Keratinocyte (primary cell): ENCODE results near the gene SCAI. TPM values are rescaled to one million over a fixed set of nuclear protein-coding genes. Genes with fewer than 3 reads are reported as not detected.

ENCODE experiments used
- DNase-seq: peaks from one replicate; pipeline ENCODE4 v3.0.0-alpha.2; 2011; ENCODE audit warnings: low read depth, missing footprints, low spot score
- FAIRE-seq: peaks from 2 replicates; lab custom pipeline; 2011; peaks lifted over from hg19 to GRCh38; lab: Jason Lieb, UNC
- H2AFZ ChIP-seq: 2 replicates; pipeline ENCODE4 v1.6.0; 2012; ENCODE audit warnings: low read length, control low read depth, inconsistent platforms; ENCODE audit not compliant: control insufficient read depth
- H3K27ac ChIP-seq: 2 replicates; pipeline ENCODE4 v1.5.1; 2011; ENCODE audit warnings: low read length; ENCODE audit not compliant: control insufficient read depth, insufficient read depth
- H3K27me3 ChIP-seq: 3 replicates; pipeline ENCODE4 v1.6.0; 2011; ENCODE audit warnings: low read length; ENCODE audit not compliant: control insufficient read depth, insufficient read depth; ENCODE audit errors: extremely low read depth
- H3K36me3 ChIP-seq, 2 experiments: 2 replicates in 1 of 2; 3 replicates in 1 of 2; pipeline ENCODE4 v1.5.1; 2011; ENCODE audit warnings: low read length in 2 of 2, mild to moderate bottlenecking in 1 of 2; ENCODE audit not compliant: control insufficient read depth in 2 of 2, insufficient read depth in 2 of 2; ENCODE audit errors: extremely low read depth in 1 of 2
- H3K4me1 ChIP-seq: 3 replicates; pipeline ENCODE4 v1.5.1; 2011; ENCODE audit warnings: low read length; ENCODE audit not compliant: control insufficient read depth, insufficient read depth; ENCODE audit errors: extremely low read depth
- H3K4me2 ChIP-seq: 3 replicates; pipeline ENCODE4 v1.6.0; 2011; ENCODE audit warnings: low read depth, low read length; ENCODE audit not compliant: control insufficient read depth, insufficient read depth; ENCODE audit errors: extremely low read depth
- H3K4me3 ChIP-seq, 3 experiments: fragments of 200-600 bp in 1 of 3; sonication (generic) in 1 of 3; 2 replicates in 2 of 3; 3 replicates in 1 of 3; pipeline ENCODE4 v1.5.1; 2011 to 2016; ENCODE audit warnings: low read length in 3 of 3, mild to moderate bottlenecking in 3 of 3, control low read depth in 2 of 3, inconsistent platforms in 1 of 3, low read depth in 1 of 3, mixed read lengths in 1 of 3, mixed run types in 1 of 3, moderate library complexity in 1 of 3; ENCODE audit not compliant: control insufficient read depth in 2 of 3, insufficient read depth in 2 of 3; ENCODE audit errors: extremely low read depth in 1 of 3
- H3K79me2 ChIP-seq: 2 replicates; pipeline ENCODE4 v1.6.0; 2012; ENCODE audit warnings: low read length; ENCODE audit not compliant: control insufficient read depth, insufficient read depth
- H3K9ac ChIP-seq: 3 replicates; pipeline ENCODE4 v1.6.0; 2011; ENCODE audit warnings: low read length; ENCODE audit not compliant: control insufficient read depth, insufficient read depth; ENCODE audit errors: extremely low read depth
- H3K9me1 ChIP-seq: 3 replicates; pipeline ENCODE4 v1.6.0; 2011; ENCODE audit warnings: low read length; ENCODE audit not compliant: control insufficient read depth, insufficient read depth; ENCODE audit errors: extremely low read depth
- H3K9me3 ChIP-seq: 2 replicates; pipeline ENCODE4 v1.5.1; 2012; ENCODE audit warnings: low read depth, low read length; ENCODE audit not compliant: control insufficient read depth
- H4K20me1 ChIP-seq: 3 replicates; pipeline ENCODE4 v1.6.0; 2011; ENCODE audit warnings: low read length; ENCODE audit not compliant: control insufficient read depth, insufficient read depth; ENCODE audit errors: extremely low read depth
- CTCF ChIP-seq, 3 experiments: IDR thresholded peaks in 1 of 3; conservative IDR thresholded peaks in 1 of 3; optimal IDR thresholded peaks in 1 of 3; 2 replicates in 2 of 3; 3 replicates in 1 of 3; pipeline versions ENCODE3 to v1.5.1; 2011; ENCODE audit warnings: low read length in 3 of 3, mild to moderate bottlenecking in 3 of 3, moderate library complexity in 2 of 3, control low read depth in 1 of 3, inconsistent platforms in 1 of 3; ENCODE audit not compliant: insufficient read depth in 2 of 3; ENCODE audit errors: extremely low read depth in 1 of 3
- EZH2 ChIP-seq: IDR thresholded peaks from one replicate; pipeline ENCODE4 v1.6.1; 2012; ENCODE audit warnings: inconsistent platforms, mild to moderate bottlenecking, low read length, moderate library complexity
- dilution Hi-C: fragments of 300-500 bp; cut with MboI; formaldehyde crosslinking; loops from one replicate; pipeline ENCODE4 v1.7.0; 2020; ENCODE audit warnings: low sequenced_read_pairs; ENCODE audit not compliant: extremely low pct_ligation_motif_present
- polyA plus RNA-seq, 5 experiments: library from polyadenylated mRNA; depleted of rRNA in 3 of 5; stranded (reverse) in 3 of 5; stranded (forward) in 1 of 5; unstranded in 1 of 5; fragments of >200 nt; gene quantifications; 1 replicate in 1 of 5; 2 replicates in 3 of 5; 3 replicates in 1 of 5; pipeline versions ENCODE4 v1.2.1 to v1.2.3, GENCODE V29; 2011 to 2012; ENCODE audit warnings: missing spikeins in 2 of 5, low read depth in 1 of 5, low replicate concordance in 1 of 5

Gene SCAI
- polyA plus RNA-seq, 1 donor (not counting 4 experiments of a cell fraction or from before 2014, with no cell fraction given): 3.0 TPM

GRCh38 chr9:125095821-125096443 lies 47.4 kb downstream of the SCAI start:
- no peaks in the 10 kb centered on the region for H4K20me1 ChIP-seq
- no peak for DNase-seq
- H3K4me2 ChIP-seq: no peak overlapping the region
- H3K9ac ChIP-seq: no peak overlapping the region
- no peak overlapping the region for H3K27ac ChIP-seq
- H3K9me1 ChIP-seq: no peaks in the 10 kb centered on the region
- no peaks in the 10 kb centered on the region for H3K4me1 ChIP-seq
- no peaks in the 10 kb centered on the region for H3K9me3 ChIP-seq
- no peak overlapping the region for H2AFZ ChIP-seq
- no peaks in the 10 kb centered on the region for H3K36me3 ChIP-seq
- H3K79me2 ChIP-seq: no peaks in the 10 kb centered on the region
- dilution Hi-C loops: no loop called here
- TF ChIP-seq CTCF (optimal IDR thresholded peaks at IDR 0.05 in 1 of 3, IDR thresholded peaks at IDR 0.05 in 1 of 3, conservative IDR thresholded peaks at IDR 0.05 in 1 of 3; ENCODE audit: extremely low read depth in 1 of 3, insufficient read depth in 2 of 3, low read length in 3 of 3) (no peak), EZH2 (no peak)
- H3K27me3 ChIP-seq: no peaks in the 10 kb centered on the region
- no peak for FAIRE-seq
- no peak overlapping the region for H3K4me3 ChIP-seq

- TF ChIP-seq CTCF (optimal IDR thresholded peaks at IDR 0.05 in 1 of 3, IDR thresholded peaks at IDR 0.05 in 1 of 3, conservative IDR thresholded peaks at IDR 0.05 in 1 of 3; ENCODE audit: extremely low read depth in 1 of 3, insufficient read depth in 2 of 3, low read length in 3 of 3) (no peak), EZH2 (no peak)
- Histone ChIP-seq H3K36me3 (no peaks in the 10 kb centered on the region), H3K27me3 (no peaks in the 10 kb centered on the region), H3K4me1 (no peaks in the 10 kb centered on the region), H3K4me2 (no peak overlapping the region), H3K9ac (no peak overlapping the region), H3K79me2 (no peaks in the 10 kb centered on the region), H3K27ac (no peak overlapping the region), H4K20me1 (no peaks in the 10 kb centered on the region), H3K9me3 (no peaks in the 10 kb centered on the region), H3K4me3 (no peak overlapping the region), H3K9me1 (no peaks in the 10 kb centered on the region), H2AFZ (no peak overlapping the region)
- no peak for DNase-seq
- dilution Hi-C loops: no loop called here
- FAIRE-seq: no peak
Measured at GRCh38 chr9:125091121-125091520, 52.2 kb downstream of the SCAI start.
